IPS-20b (cell line): Measurements from ENCODE around the gene CRKL.

ENCODE experiments used
- H3K27ac ChIP-seq: one replicate; pipeline ENCODE4 v1.5.1; 2013; ENCODE audit warnings: low read length
- H3K27me3 ChIP-seq: 2 replicates; pipeline ENCODE4 v1.6.1; 2013; ENCODE audit warnings: mild to moderate bottlenecking, low read length, inconsistent platforms; ENCODE audit not compliant: insufficient read depth
- H3K36me3 ChIP-seq: 2 replicates; pipeline ENCODE4 v1.6.1; 2013; ENCODE audit warnings: low read depth, mild to moderate bottlenecking, inconsistent platforms, low read length, moderate library complexity; ENCODE audit not compliant: insufficient read depth
- H3K4me1 ChIP-seq: 2 replicates; pipeline ENCODE4 v1.6.1; 2013; ENCODE audit warnings: mild to moderate bottlenecking, control low read depth, inconsistent platforms, low read length, moderate library complexity; ENCODE audit not compliant: insufficient read depth
- H3K4me3 ChIP-seq: 2 replicates; pipeline ENCODE4 v1.5.1; 2013; ENCODE audit warnings: mild to moderate bottlenecking, low read length, inconsistent platforms
- H3K9ac ChIP-seq: 2 replicates; pipeline ENCODE4 v1.6.1; 2013; ENCODE audit warnings: low read depth, mild to moderate bottlenecking, inconsistent platforms, low read length, moderate library complexity
- H3K9me3 ChIP-seq: 2 replicates; pipeline ENCODE4 v1.6.1; 2013; ENCODE audit warnings: mild to moderate bottlenecking, low read depth, low read length, inconsistent platforms; ENCODE audit not compliant: insufficient read depth

Gene CRKL, protein sequence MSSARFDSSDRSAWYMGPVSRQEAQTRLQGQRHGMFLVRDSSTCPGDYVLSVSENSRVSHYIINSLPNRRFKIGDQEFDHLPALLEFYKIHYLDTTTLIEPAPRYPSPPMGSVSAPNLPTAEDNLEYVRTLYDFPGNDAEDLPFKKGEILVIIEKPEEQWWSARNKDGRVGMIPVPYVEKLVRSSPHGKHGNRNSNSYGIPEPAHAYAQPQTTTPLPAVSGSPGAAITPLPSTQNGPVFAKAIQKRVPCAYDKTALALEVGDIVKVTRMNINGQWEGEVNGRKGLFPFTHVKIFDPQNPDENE

GRCh38 chr22:20916916-20917810 is at the start of gene CRKL:
TSS of gene CRKL (plus strand) at chr22:20917407. CDS start at chr22:20917935, 528 bp downstream.
- Histone ChIP-seq H3K4me3 (peak within 1 kb of the TSS; percentile 94), H3K9ac (peak within 1 kb of the TSS; percentile 90), H3K27ac (peak within 1 kb of the TSS; percentile 92), H3K36me3 (peaks cover 17% of the 10 kb centered on the region; the same call in 1 of the 2 replicates), H3K27me3 (no peaks in the 10 kb centered on the region), H3K9me3 (no peaks in the 10 kb centered on the region), H3K4me1 (peaks cover 10% of the 10 kb centered on the region; the same call in 1 of the 2 replicates)

GRCh38 chr22:20868025-20868962 is 48.9 kb upstream of the CRKL start:
- H3K36me3 ChIP-seq = peaks cover 5% of the 10 kb centered on the region
- H3K27me3 ChIP-seq = no peaks in the 10 kb centered on the region
- no peaks in the 10 kb centered on the region; the same call in 1 of the 2 replicates for H3K4me1 ChIP-seq
- no peak overlapping the region for H3K4me3 ChIP-seq
- H3K27ac ChIP-seq = no peak overlapping the region
- no peak overlapping the region for H3K9ac ChIP-seq
- no peaks in the 10 kb centered on the region for H3K9me3 ChIP-seq

DNA sequence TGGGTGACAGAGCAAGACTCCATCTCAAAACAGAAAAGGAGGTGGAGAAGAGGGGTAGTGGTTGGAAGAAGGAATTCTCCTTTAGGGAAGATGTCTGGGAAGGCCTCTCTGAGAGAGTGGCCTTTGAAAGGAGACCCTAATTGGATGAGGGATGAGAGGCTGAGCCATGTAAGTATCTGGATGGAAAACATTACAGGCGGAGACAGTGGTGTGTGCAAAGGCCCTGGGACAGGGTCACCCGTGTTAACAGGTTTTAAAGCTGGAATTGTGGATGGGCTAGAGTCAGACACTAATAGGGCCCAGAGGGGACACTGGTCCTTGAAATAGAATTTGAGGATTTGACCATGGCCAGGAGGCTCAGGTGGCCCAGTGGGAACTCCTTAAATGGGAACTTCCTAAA is 48.0 kb upstream of the CRKL start:
- Histone ChIP-seq H3K27ac (no peak overlapping the region), H3K4me1 (no peaks in the 10 kb centered on the region; the same call in 1 of the 2 replicates), H3K36me3 (peaks cover 5% of the 10 kb centered on the region; the same call in 1 of the 2 replicates)

GRCh38 chr22:20873214-20873613 is 44.0 kb upstream of the CRKL start:
- no peaks in the 10 kb centered on the region for H3K27me3 ChIP-seq
- no peaks in the 10 kb centered on the region for H3K4me1 ChIP-seq
- H3K4me3 ChIP-seq = no peak overlapping the region
- no peak overlapping the region for H3K9ac ChIP-seq
- H3K9me3 ChIP-seq = no peaks in the 10 kb centered on the region
- H3K36me3 ChIP-seq = peaks cover 5% of the 10 kb centered on the region; the same call in 1 of the 2 replicates
- H3K27ac ChIP-seq = no peak overlapping the region

More for the DNA sequence above, 48.0 kb upstream of the CRKL start:
- H3K9ac ChIP-seq = no peak overlapping the region
- no peak overlapping the region for H3K4me3 ChIP-seq
- no peaks in the 10 kb centered on the region for H3K9me3 ChIP-seq
- no peaks in the 10 kb centered on the region for H3K27me3 ChIP-seq

DNA sequence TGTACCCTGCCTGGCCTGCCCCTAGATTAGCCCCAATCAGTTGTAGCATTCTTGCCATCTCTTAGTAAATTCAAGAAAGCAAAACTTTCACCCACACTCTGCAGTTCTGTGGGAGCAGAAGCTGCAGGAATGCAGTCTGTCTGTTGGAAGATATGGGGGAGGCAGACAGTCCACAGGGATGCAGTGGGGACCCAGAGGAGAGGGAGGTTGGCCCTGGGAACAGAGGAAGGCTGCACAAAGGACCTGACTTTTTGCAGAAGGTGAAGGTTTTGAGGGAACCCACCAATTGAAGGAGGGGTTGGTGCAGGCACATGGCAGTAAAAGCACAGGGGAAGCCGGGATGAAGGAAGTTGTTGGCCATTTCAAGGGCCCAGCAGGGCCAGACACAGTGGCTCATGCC is 41.9 kb upstream of the CRKL start:
- Histone ChIP-seq H3K27me3 (no peaks in the 10 kb centered on the region), H3K9me3 (no peaks in the 10 kb centered on the region), H3K4me3 (no peak overlapping the region), H3K27ac (no peak overlapping the region), H3K4me1 (no peaks in the 10 kb centered on the region), H3K36me3 (peaks cover 3% of the 10 kb centered on the region; the same call in 1 of the 2 replicates), H3K9ac (no peak overlapping the region)

GRCh38 chr22:20877715-20878114 is 39.5 kb upstream of the CRKL start:
- H3K9me3 ChIP-seq = no peaks in the 10 kb centered on the region
- no peak overlapping the region for H3K9ac ChIP-seq
- no peak overlapping the region for H3K4me3 ChIP-seq
- peaks cover 10% of the 10 kb centered on the region; the same call in 1 of the 2 replicates for H3K36me3 ChIP-seq
- no peaks in the 10 kb centered on the region for H3K4me1 ChIP-seq
- H3K27me3 ChIP-seq = no peaks in the 10 kb centered on the region
- H3K27ac ChIP-seq = no peak overlapping the region

DNA sequence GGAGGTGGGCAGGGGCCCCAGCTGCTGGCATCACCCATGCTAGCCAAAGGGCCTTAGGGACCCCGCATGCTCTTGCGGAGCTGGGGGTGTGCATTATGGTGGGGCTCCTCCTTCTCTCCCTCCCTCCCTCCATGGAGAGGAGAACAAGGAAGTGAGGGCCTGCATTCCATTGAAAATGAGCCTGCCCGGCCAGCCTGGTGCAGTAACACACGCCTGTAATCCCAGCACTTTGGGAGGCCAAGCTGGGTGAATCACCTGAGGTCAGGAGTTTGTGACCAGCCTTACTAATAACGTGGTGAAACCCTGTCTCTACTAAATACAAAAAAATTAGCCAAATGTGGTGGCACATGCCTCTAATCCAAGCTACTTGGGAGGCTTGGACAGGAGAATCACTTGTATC is 36.0 kb upstream of the CRKL start:
- H3K36me3 ChIP-seq = peaks cover 17% of the 10 kb centered on the region; the same call in 1 of the 2 replicates
- no peak overlapping the region for H3K27ac ChIP-seq
- no peak overlapping the region for H3K9ac ChIP-seq

GRCh38 chr22:20881869-20882815 is 35.1 kb upstream of the CRKL start:
- Histone ChIP-seq H3K36me3 (peaks cover 18% of the 10 kb centered on the region; the same call in 1 of the 2 replicates), H3K4me1 (no peaks in the 10 kb centered on the region), H3K27ac (no peak overlapping the region)

More for the DNA sequence above, 36.0 kb upstream of the CRKL start:
- H3K27me3 ChIP-seq = no peaks in the 10 kb centered on the region
- H3K4me1 ChIP-seq = no peaks in the 10 kb centered on the region
- no peak overlapping the region for H3K4me3 ChIP-seq
- no peaks in the 10 kb centered on the region for H3K9me3 ChIP-seq

GRCh38 chr22:20882855-20883254 is 34.4 kb upstream of the CRKL start:
- Histone ChIP-seq H3K27ac (no peak overlapping the region), H3K36me3 (peaks cover 24% of the 10 kb centered on the region; the same call in 1 of the 2 replicates), H3K9ac (no peak overlapping the region), H3K27me3 (no peaks in the 10 kb centered on the region), H3K4me1 (no peaks in the 10 kb centered on the region), H3K4me3 (no peak overlapping the region), H3K9me3 (no peaks in the 10 kb centered on the region)

More at GRCh38 chr22:20881869-20882815, 35.1 kb upstream of the CRKL start:
- Histone ChIP-seq H3K9me3 (no peaks in the 10 kb centered on the region), H3K9ac (no peak overlapping the region), H3K27me3 (no peaks in the 10 kb centered on the region), H3K4me3 (no peak overlapping the region)

- H3K36me3 ChIP-seq = peaks cover 38% of the 10 kb centered on the region
- no peaks in the 10 kb centered on the region for H3K9me3 ChIP-seq
- H3K27me3 ChIP-seq = no peaks in the 10 kb centered on the region
- no peak overlapping the region for H3K9ac ChIP-seq
- no peaks in the 10 kb centered on the region for H3K4me1 ChIP-seq
- H3K4me3 ChIP-seq = no peak overlapping the region
- H3K27ac ChIP-seq = no peak overlapping the region
Observed at GRCh38 chr22:20884454-20884853, 32.8 kb upstream of the CRKL start.
